GM12878 (cell line): ENCODE measurements around the gene RPL36. TPM values are rescaled to one million over a fixed set of nuclear protein-coding genes. Genes with fewer than 3 reads are reported as not detected.
A peak's percentile ranks its signal among the peaks of the same experiment; 100 is the strongest.

Source experiments
- ATAC-seq: fragments of 200-7000 bp; cut with Tn5 transposase; 3 replicates; pipeline ENCODE4 v1.9.1; 2020; ENCODE audit warnings: mild to moderate bottlenecking, moderate library complexity
- BruUV-seq: library from RNA; stranded (reverse); fragments of 400-500 nt; replicated peaks from 2 replicates; lab custom pipeline; 2021; lab: Mats Ljungman, UMichigan
- CTCF ChIA-PET: fragments of 300-600 bp; sonication (Branson Sonifier 250); formaldehyde crosslinking; extraction: SDS; loops from one replicate; lab custom pipeline; 2021; ENCODE audit warnings: inconsistent platforms; lab: Yijun Ruan, JAX
- POLR2A ChIA-PET: fragments of 350-600 bp; formaldehyde crosslinking; extraction: SDS; loops from one replicate; lab custom pipeline; 2021; ENCODE audit warnings: inconsistent platforms; lab: Charles Lee
- RAD21 ChIA-PET: fragments of 300-600 bp; sonication (Branson Sonifier 250); formaldehyde crosslinking; loops from one replicate; lab custom pipeline; 2023; ENCODE audit warnings: antibody characterized with exemption; ENCODE audit not compliant: unreplicated experiment; lab: Charles Lee
- SMC1A ChIA-PET: fragments of 300-600 bp; sonication (Branson Sonifier 250); formaldehyde crosslinking; loops from one replicate; lab custom pipeline; 2023; ENCODE audit not compliant: unreplicated experiment, uncharacterized antibody; lab: Charles Lee
- DNase-seq: peaks from one replicate; pipeline ENCODE4 v3.0.0-alpha.2; 2011; ENCODE audit warnings: low read depth, low spot score
- FAIRE-seq: peaks from 3 replicates; lab custom pipeline; 2011; peaks lifted over from hg19 to GRCh38; lab: Jason Lieb, UNC
- H2AFZ ChIP-seq: 2 replicates; pipeline ENCODE4 v1.6.0; 2011; ENCODE audit warnings: low read depth, low read length, control low read depth; ENCODE audit not compliant: control insufficient read depth
- H3K27ac ChIP-seq: 2 replicates; pipeline ENCODE4 v1.5.1; 2011; ENCODE audit warnings: control low read depth; ENCODE audit not compliant: control insufficient read depth, insufficient read depth
- H3K27me3 ChIP-seq, 2 experiments: replicated peaks in 1 of 2; 2 replicates each; pipeline versions ENCODE4 v1.6.0 to v1.6.1; 2011; ENCODE audit warnings: low read length in 1 of 2; ENCODE audit not compliant: control insufficient read depth in 2 of 2, insufficient read depth in 2 of 2
- H3K36me3 ChIP-seq, 2 experiments: 2 replicates each; pipeline ENCODE4 v1.5.1; 2011; ENCODE audit warnings: low read length in 1 of 2; ENCODE audit not compliant: control insufficient read depth in 2 of 2, insufficient read depth in 2 of 2
- H3K4me1 ChIP-seq: 2 replicates; pipeline ENCODE4 v1.6.1; 2011; ENCODE audit warnings: mild to moderate bottlenecking, low read length, moderate library complexity, mixed read lengths; ENCODE audit not compliant: control insufficient read depth, insufficient read depth
- H3K4me2 ChIP-seq: 2 replicates; pipeline ENCODE4 v1.6.0; 2011; ENCODE audit warnings: control low read depth; ENCODE audit not compliant: control insufficient read depth, insufficient read depth
- H3K4me3 ChIP-seq: fragments of 200-600 bp; sonication (generic); 2 replicates; pipeline ENCODE4 v1.5.1; 2016
- H3K79me2 ChIP-seq: 2 replicates; pipeline ENCODE4 v1.6.0; 2011; ENCODE audit warnings: low read length; ENCODE audit not compliant: control insufficient read depth, insufficient read depth
- H3K9ac ChIP-seq: 2 replicates; pipeline ENCODE4 v1.8.0; 2011; ENCODE audit warnings: low read length, control low read depth, mixed read lengths; ENCODE audit not compliant: control insufficient read depth, insufficient read depth
- H3K9me3 ChIP-seq: replicated peaks from 3 replicates; pipeline ENCODE4 v1.5.1; 2011; ENCODE audit warnings: mild to moderate bottlenecking, low read length; ENCODE audit not compliant: control insufficient read depth, insufficient read depth
- H4K20me1 ChIP-seq: 2 replicates; pipeline ENCODE4 v1.6.0; 2011; ENCODE audit not compliant: control insufficient read depth, insufficient read depth
- CREB1 ChIP-seq: IDR thresholded peaks from 2 replicates; pipeline ENCODE4 v1.6.1; 2012; ENCODE audit warnings: low read depth, mild to moderate bottlenecking, inconsistent platforms
- FOXK2 ChIP-seq: fragments of 450-650 bp; IDR thresholded peaks from 2 replicates; pipeline ENCODE4 v1.6.1; 2017; ENCODE audit warnings: mild to moderate bottlenecking, moderate library complexity
- HDAC2 ChIP-seq: fragments of 200-600 bp; sonication (generic); IDR thresholded peaks from 2 replicates; pipeline ENCODE4 v1.6.1; 2017
- MYC ChIP-seq: IDR thresholded peaks from 2 replicates; pipeline ENCODE4 v1.6.1; 2011; ENCODE audit warnings: mild to moderate bottlenecking, low read length, moderate library complexity, inconsistent platforms; ENCODE audit not compliant: insufficient read depth, insufficient replicate concordance, insufficient read length, severe bottlenecking
- NR2C1 ChIP-seq: fragments of 450-650 bp; IDR thresholded peaks from 2 replicates; pipeline ENCODE4 v1.6.1; 2017; ENCODE audit warnings: antibody characterized with exemption, mild to moderate bottlenecking, moderate library complexity
- PML ChIP-seq: IDR thresholded peaks from 2 replicates; pipeline ENCODE4 v1.6.1; 2012; ENCODE audit warnings: low read length, inconsistent platforms
- POLR2A ChIP-seq: IDR thresholded peaks from 2 replicates; pipeline ENCODE4 v1.6.1; 2011; ENCODE audit warnings: low read depth, mild to moderate bottlenecking, low read length
- RB1 ChIP-seq: fragments of 450-650 bp; formaldehyde crosslinking; IDR thresholded peaks from 2 replicates; pipeline ENCODE4 v1.6.1; 2017; ENCODE audit warnings: mild to moderate bottlenecking, borderline replicate concordance
- RELA ChIP-seq: fragments of 450-650 bp; IDR thresholded peaks from 2 replicates; pipeline ENCODE4 v1.8.0; 2014; ENCODE audit warnings: borderline replicate concordance; ENCODE audit not compliant: partially characterized antibody
- SIX5 ChIP-seq: IDR thresholded peaks from 2 replicates; pipeline ENCODE4 v1.6.1; 2011; ENCODE audit warnings: mild to moderate bottlenecking, low read depth, low read length, moderate library complexity; ENCODE audit not compliant: severe bottlenecking
- SMC3 ChIP-seq: IDR thresholded peaks from 2 replicates; pipeline ENCODE4 v1.6.1; 2011; ENCODE audit warnings: low read length, improper control_type of control experiment, borderline replicate concordance
- SP1 ChIP-seq: IDR thresholded peaks from one replicate; pipeline ENCODE4 v1.6.1; 2011; ENCODE audit warnings: low read depth, low read length
- SREBF2 ChIP-seq: IDR thresholded peaks from 2 replicates; pipeline ENCODE4 v1.6.1; 2012; ENCODE audit warnings: mild to moderate bottlenecking, low read length
- STAT1 ChIP-seq: fragments of 450-650 bp; conservative IDR thresholded peaks from 2 replicates; pipeline ENCODE4 v1.6.1; 2014; ENCODE audit warnings: antibody characterized with exemption, mild to moderate bottlenecking
- WGBS: methylation state at CpG from one replicate; pipeline ENCODE4 v1.1.6; 2016; ENCODE audit warnings: low lambda C conversion rate; ENCODE audit not compliant: insufficient replicate concordance, insufficient coverage; ENCODE audit errors: missing lambda C conversion rate; 5-methylcytosine and 5-hydroxymethylcytosine counted together
- in situ Hi-C: fragments of 300-500 bp; cut with MboI; formaldehyde crosslinking; loops from 9 replicates; pipeline ENCODE4 v1.14.3; 2018; ENCODE audit warnings: mixed read lengths
- intact Hi-C: fragments of 100-400 bp; cut with micrococcal nuclease; formaldehyde crosslinking; loops from one replicate; pipeline ENCODE4 v1.14.2; 2022; ENCODE audit not compliant: unreplicated experiment
- polyA plus RNA-seq, 11 experiments: library from polyadenylated mRNA; depleted of rRNA in 4 of 11; unstranded in 6 of 11; stranded (reverse) in 5 of 11; fragments of >200 nt; fragmentation: Nextera tagmentation in 4 of 11; fragmentation: Illumina TruSeq in 1 of 11; extraction: Ambion mirVana in 4 of 11; extraction: Trizol in 1 of 11; gene quantifications; 1 replicate in 1 of 11; 2 replicates in 10 of 11; pipeline versions ENCODE4 v1.2.1 to v1.2.3, GENCODE V29; 2011 to 2016; ENCODE audit warnings: inconsistent platforms in 2 of 11, missing spikeins in 2 of 11, low read depth in 1 of 11
- total RNA-seq, 4 experiments: library from RNA; depleted of rRNA in 3 of 4; stranded (reverse); fragments of >200 nt in 3 of 4; fragmentation: Illumina TruSeq in 1 of 4; extraction: Trizol in 1 of 4; gene quantifications; 2 replicates each; pipeline versions ENCODE4 v1.2.1 to v1.2.3, GENCODE V29; 2013 to 2021
- TF ChIP-seq, protein P1 (sequence below): IDR thresholded peaks from 2 replicates; pipeline ENCODE4 v1.6.1; 2012; ENCODE audit warnings: low read depth, low read length, improper control_type of control experiment
- TF ChIP-seq, protein P2 (sequence below): fragments of 450-650 bp; formaldehyde crosslinking; IDR thresholded peaks from 2 replicates; pipeline ENCODE4 v1.5.0; 2022; ENCODE audit warnings: mild to moderate bottlenecking, missing genetic modification characterization

Gene RPL36
- total and polyA plus RNA-seq, 10 of the 15 experiments (the other 5 are each of a cell fraction or from before 2014, with no cell fraction given): 374 to 4,942 (median 2,053) TPM

DNA sequence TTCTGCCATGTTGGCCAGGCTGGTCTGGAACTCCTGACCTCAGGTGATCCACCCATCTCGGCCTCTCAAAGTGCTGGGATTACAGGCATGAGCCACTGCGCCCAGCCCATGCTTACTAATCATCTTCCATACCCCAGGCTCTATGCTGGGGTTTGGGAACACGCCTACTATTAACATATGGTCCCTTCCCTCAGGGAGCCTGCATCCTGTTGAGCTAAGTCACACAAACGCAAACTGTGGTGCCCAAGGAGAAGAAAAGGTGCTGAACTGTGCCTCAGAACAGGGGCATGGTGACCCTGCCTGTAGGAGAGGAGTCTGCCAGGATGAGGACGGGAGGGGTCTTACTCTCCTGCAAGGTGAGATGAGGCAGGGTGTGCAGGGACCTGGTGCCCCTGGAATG lies 15.4 kb upstream of the RPL36 start:
- POLR2A ChIA-PET: interaction anchor here (0.7 kb wide), 1 partner anchor 19 kb away, joined by 4 read pairs; no protein-coding TSS in a partner anchor
- FAIRE-seq: no peak
- in situ Hi-C loops: no loop called here

DNA sequence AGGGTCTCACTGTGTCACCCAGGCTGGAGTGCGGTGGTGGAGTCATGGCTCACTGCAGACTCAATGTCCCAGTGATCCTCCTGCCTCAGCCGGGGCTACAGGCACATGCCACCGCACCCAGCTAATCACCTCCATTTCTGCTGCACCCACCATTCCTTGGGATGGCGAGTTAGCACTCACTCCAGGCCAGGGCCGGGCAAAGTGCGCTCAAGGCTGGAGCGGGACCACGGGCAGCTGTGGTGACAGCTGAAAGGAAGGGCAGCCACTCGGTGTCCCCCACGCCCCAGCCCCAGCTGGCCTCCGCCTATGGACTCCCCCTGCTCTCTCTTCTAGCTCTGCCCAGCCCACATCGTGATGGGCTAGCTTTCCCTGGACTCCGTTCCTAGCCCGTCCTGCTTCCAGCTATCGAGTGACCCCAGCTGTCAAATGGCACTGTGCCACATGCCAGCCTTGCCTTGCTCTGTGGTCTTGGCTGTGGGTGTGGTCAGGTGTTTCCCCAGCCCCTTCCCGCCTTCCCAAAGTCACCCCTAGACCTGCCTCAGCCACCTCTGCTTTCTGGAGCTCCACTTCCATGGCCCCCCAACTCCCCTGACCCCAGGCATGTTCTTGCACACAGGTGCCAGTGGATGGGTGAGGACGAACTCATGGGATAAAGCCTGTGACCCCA lies 13.9 kb upstream of the RPL36 start:
- ATAC-seq (no peak), FAIRE-seq (no peak), DNase-seq (no peak)
- intact Hi-C loops: no loop called here
- H3K9me3 ChIP-seq: no peaks in the 10 kb centered on the region
- H3K4me3 ChIP-seq: no peak overlapping the region
- WGBS: 86% methylated on average over 17 of the region's 17 CpGs
- no peaks in the 10 kb centered on the region for H3K27me3 ChIP-seq
- no TSS peak for BruUV-seq
- in situ Hi-C loops: no loop called here
- H3K4me2 ChIP-seq: no peak overlapping the region
- peaks cover 2 to 5% of the 10 kb centered on the region in 2 experiments; a peak in 2 of 4 replicates for H3K36me3 ChIP-seq
- ChIA-PET CTCF (interaction anchor here (1.1 to 2.7 kb wide), 2 partner anchors 11 to 13 kb away, joined by 5 to 12 read pairs; partner anchors contain the start of gene RPL36), POLR2A (no interaction called here), RAD21 (no interaction called here), SMC1A (interaction anchor here (1.0 kb wide), 1 partner anchor 10 kb away, joined by 4 read pairs; no protein-coding TSS in a partner anchor)
- H3K27ac ChIP-seq: no peak overlapping the region
- H4K20me1 ChIP-seq: no peaks in the 10 kb centered on the region
- no peak overlapping the region for H3K9ac ChIP-seq
- H2AFZ ChIP-seq: no peak overlapping the region
- peaks cover 3% of the 10 kb centered on the region; the same call in 1 of the 2 replicates for H3K4me1 ChIP-seq
- H3K79me2 ChIP-seq: peaks cover 12% of the 10 kb centered on the region
- TF ChIP-seq CREB1 (no peak), SREBF2 (no peak), SMC3 (no peak), FOXK2 (no peak), MYC (no peak), HDAC2 (no peak), SIX5 (no peak), PML (no peak)
- TF ChIP-seq, protein P1, sequence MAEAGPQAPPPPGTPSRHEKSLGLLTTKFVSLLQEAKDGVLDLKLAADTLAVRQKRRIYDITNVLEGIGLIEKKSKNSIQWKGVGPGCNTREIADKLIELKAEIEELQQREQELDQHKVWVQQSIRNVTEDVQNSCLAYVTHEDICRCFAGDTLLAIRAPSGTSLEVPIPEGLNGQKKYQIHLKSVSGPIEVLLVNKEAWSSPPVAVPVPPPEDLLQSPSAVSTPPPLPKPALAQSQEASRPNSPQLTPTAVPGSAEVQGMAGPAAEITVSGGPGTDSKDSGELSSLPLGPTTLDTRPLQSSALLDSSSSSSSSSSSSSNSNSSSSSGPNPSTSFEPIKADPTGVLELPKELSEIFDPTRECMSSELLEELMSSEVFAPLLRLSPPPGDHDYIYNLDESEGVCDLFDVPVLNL: no peak
- TF ChIP-seq, protein P2, sequence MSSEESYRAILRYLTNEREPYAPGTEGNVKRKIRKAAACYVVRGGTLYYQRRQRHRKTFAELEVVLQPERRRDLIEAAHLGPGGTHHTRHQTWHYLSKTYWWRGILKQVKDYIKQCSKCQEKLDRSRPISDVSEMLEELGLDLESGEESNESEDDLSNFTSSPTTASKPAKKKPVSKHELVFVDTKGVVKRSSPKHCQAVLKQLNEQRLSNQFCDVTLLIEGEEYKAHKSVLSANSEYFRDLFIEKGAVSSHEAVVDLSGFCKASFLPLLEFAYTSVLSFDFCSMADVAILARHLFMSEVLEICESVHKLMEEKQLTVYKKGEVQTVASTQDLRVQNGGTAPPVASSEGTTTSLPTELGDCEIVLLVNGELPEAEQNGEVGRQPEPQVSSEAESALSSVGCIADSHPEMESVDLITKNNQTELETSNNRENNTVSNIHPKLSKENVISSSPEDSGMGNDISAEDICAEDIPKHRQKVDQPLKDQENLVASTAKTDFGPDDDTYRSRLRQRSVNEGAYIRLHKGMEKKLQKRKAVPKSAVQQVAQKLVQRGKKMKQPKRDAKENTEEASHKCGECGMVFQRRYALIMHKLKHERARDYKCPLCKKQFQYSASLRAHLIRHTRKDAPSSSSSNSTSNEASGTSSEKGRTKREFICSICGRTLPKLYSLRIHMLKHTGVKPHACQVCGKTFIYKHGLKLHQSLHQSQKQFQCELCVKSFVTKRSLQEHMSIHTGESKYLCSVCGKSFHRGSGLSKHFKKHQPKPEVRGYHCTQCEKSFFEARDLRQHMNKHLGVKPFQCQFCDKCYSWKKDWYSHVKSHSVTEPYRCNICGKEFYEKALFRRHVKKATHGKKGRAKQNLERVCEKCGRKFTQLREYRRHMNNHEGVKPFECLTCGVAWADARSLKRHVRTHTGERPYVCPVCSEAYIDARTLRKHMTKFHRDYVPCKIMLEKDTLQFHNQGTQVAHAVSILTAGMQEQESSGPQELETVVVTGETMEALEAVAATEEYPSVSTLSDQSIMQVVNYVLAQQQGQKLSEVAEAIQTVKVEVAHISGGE (CRISPR knock-in tag): no peak

More for the DNA sequence above, 15.4 kb upstream of the RPL36 start:
- CTCF ChIA-PET: interaction anchor here (2.7 kb wide), 1 partner anchor 15 kb away, joined by 12 read pairs; the partner anchor contains the start of gene RPL36
- SMC1A ChIA-PET: interaction anchor here (0.6 kb wide), 1 partner anchor 9 kb away, joined by 3 read pairs; no protein-coding TSS in a partner anchor
- BruUV-seq: no TSS peak
- TF ChIP-seq NR2C1: no peak
- TF ChIP-seq SP1: no peak
- TF ChIP-seq STAT1: no peak
- TF ChIP-seq RB1: no peak
- no peak for TF ChIP-seq SMC3
- TF ChIP-seq RELA: no peak
- peak; percentile 36; the same call in 1 of the 2 replicates for TF ChIP-seq POLR2A
- ATAC-seq (no peak), DNase-seq (no peak)
- H3K4me3 ChIP-seq: no peak overlapping the region
- 62% methylated on average over 5 of the region's 5 CpGs for WGBS
- H4K20me1 ChIP-seq: no peaks in the 10 kb centered on the region
- H3K4me1 ChIP-seq: no peaks in the 10 kb centered on the region
- no peaks in the 10 kb centered on the region for H3K27me3 ChIP-seq
- RAD21 ChIA-PET: no interaction called here
- peaks cover 6% of the 10 kb centered on the region for H3K79me2 ChIP-seq
- H3K4me2 ChIP-seq: no peak overlapping the region
- intact Hi-C loops: no loop called here
- H3K9me3 ChIP-seq: no peaks in the 10 kb centered on the region
- H3K27ac ChIP-seq: no peak overlapping the region
- no peak overlapping the region for H2AFZ ChIP-seq
- no peak overlapping the region for H3K9ac ChIP-seq
- H3K36me3 ChIP-seq: peaks cover 2 to 6% of the 10 kb centered on the region in 2 experiments; a peak in 2 of 4 replicates
